ENCODE data around the gene AXDND1.
A peak's percentile ranks its signal among the peaks of the same experiment; 100 is the strongest.
"Not testable (repeated sequence)": the region's sequence is repeated elsewhere in the genome, so short reads cannot be mapped to it uniquely, and the experiment has no call there.

Gene AXDND1

GRCh38 chr1:179366093-179366800 lies 476 bp downstream of the AXDND1 start:
- peak; percentile 9 for DNase-seq

GRCh38 chr1:179369751-179370341 lies 4.1 kb downstream of the AXDND1 start:
- peak; percentile 60 for DNase-seq

GRCh38 chr1:179372160-179372559 lies 6.4 kb downstream of the AXDND1 start:
- DNase-seq, result no peak

GRCh38 chr1:179376223-179376622 lies 10.5 kb downstream of the AXDND1 start:
- DNase-seq, result no peak

GRCh38 chr1:179380299-179380698 lies 14.5 kb downstream of the AXDND1 start:
- DNase-seq, result no peak

- DNase-seq, result no peak
Observed at GRCh38 chr1:179384027-179384426, 18.3 kb downstream of the AXDND1 start.

- no peak for DNase-seq
Observed at GRCh38 chr1:179385510-179385909, 19.7 kb downstream of the AXDND1 start.

- DNase-seq, result no peak
Observed at GRCh38 chr1:179393721-179394120, 27.9 kb downstream of the AXDND1 start.

GRCh38 chr1:179399399-179399798 lies 33.6 kb downstream of the AXDND1 start:
- DNase-seq, result not testable (repeated sequence)

- not testable (repeated sequence) for DNase-seq
Observed at GRCh38 chr1:179417760-179418159, 52.0 kb downstream of the AXDND1 start.

- not testable (repeated sequence) for DNase-seq
Observed at GRCh38 chr1:179418706-179419105, 52.9 kb downstream of the AXDND1 start.

- no peak for DNase-seq
Observed at GRCh38 chr1:179424610-179425009, 58.8 kb downstream of the AXDND1 start.

- DNase-seq, result no peak
Observed at GRCh38 chr1:179425186-179425585, 59.4 kb downstream of the AXDND1 start.

- DNase-seq, result no peak
Observed at GRCh38 chr1:179437171-179437570, 71.4 kb downstream of the AXDND1 start.

- DNase-seq, result not testable (repeated sequence)
Observed at GRCh38 chr1:179439646-179440045, 73.9 kb downstream of the AXDND1 start.

GRCh38 chr1:179440301-179440700 lies 74.5 kb downstream of the AXDND1 start:
- DNase-seq, result not testable (repeated sequence)

- DNase-seq, result no peak
Observed at GRCh38 chr1:179440971-179441370, 75.2 kb downstream of the AXDND1 start.

GRCh38 chr1:179441501-179441900 lies 75.7 kb downstream of the AXDND1 start:
- no peak for DNase-seq

- not testable (repeated sequence) for DNase-seq
Observed at GRCh38 chr1:179442846-179443245, 77.1 kb downstream of the AXDND1 start.

- DNase-seq, result no peak
Observed at GRCh38 chr1:179445593-179445992, 79.8 kb downstream of the AXDND1 start.

GRCh38 chr1:179447489-179447888 lies 81.7 kb downstream of the AXDND1 start:
- no peak for DNase-seq

- no peak for DNase-seq
Observed at GRCh38 chr1:179448437-179449149, 82.8 kb downstream of the AXDND1 start.

- not testable (repeated sequence) for DNase-seq
Observed at GRCh38 chr1:179459606-179460206, 93.9 kb downstream of the AXDND1 start.

Measured in fibroblast of skin of abdomen (primary cell).